K562 (cell line): ENCODE data around the gene NXPH4.

Experiments used
- HLTF ChIP-seq: fragments of 450-650 bp; IDR thresholded peaks from 2 replicates; pipeline ENCODE4 v1.6.1; 2016
- SPI1 ChIP-seq: IDR thresholded peaks from 2 replicates; pipeline ENCODE4 v1.6.1; 2011; ENCODE audit warnings: low read depth, low read length, control low read depth, borderline replicate concordance
- STAT6 ChIP-seq: sonication (generic); formaldehyde crosslinking; IDR thresholded peaks from 2 replicates; pipeline ENCODE4 v1.8.1; 2023; ENCODE audit warnings: mild to moderate bottlenecking, missing genetic modification reagents
- TF ChIP-seq, protein P1 (sequence below), 3 experiments: IDR thresholded peaks in 2 of 3; conservative IDR thresholded peaks in 1 of 3; 2 replicates each; pipeline ENCODE4 v1.5.1; 2011 to 2012; ENCODE audit warnings: low read length in 3 of 3, mild to moderate bottlenecking in 3 of 3, control low read depth in 2 of 3, improper control_type of control experiment in 1 of 3, inconsistent platforms in 1 of 3, low read depth in 1 of 3, mixed read lengths in 1 of 3, moderate library complexity in 1 of 3; ENCODE audit not compliant: insufficient read depth in 2 of 3
- TF ChIP-seq, protein P2 (sequence below): fragments of 250-450 bp; sonication (Bioruptor Pico); IDR thresholded peaks from 2 replicates; pipeline ENCODE4 v1.5.0; 2020; ENCODE audit warnings: mild to moderate bottlenecking

- TF ChIP-seq SPI1 = no peak
- TF ChIP-seq STAT6 (CRISPR knock-in tag) = no peak
- TF ChIP-seq, protein P1, sequence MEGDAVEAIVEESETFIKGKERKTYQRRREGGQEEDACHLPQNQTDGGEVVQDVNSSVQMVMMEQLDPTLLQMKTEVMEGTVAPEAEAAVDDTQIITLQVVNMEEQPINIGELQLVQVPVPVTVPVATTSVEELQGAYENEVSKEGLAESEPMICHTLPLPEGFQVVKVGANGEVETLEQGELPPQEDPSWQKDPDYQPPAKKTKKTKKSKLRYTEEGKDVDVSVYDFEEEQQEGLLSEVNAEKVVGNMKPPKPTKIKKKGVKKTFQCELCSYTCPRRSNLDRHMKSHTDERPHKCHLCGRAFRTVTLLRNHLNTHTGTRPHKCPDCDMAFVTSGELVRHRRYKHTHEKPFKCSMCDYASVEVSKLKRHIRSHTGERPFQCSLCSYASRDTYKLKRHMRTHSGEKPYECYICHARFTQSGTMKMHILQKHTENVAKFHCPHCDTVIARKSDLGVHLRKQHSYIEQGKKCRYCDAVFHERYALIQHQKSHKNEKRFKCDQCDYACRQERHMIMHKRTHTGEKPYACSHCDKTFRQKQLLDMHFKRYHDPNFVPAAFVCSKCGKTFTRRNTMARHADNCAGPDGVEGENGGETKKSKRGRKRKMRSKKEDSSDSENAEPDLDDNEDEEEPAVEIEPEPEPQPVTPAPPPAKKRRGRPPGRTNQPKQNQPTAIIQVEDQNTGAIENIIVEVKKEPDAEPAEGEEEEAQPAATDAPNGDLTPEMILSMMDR (IDR thresholded peaks at IDR 0.05 in 2 of 3, conservative IDR thresholded peaks at IDR 0.05 in 1 of 3; ENCODE audit: insufficient read depth in 2 of 3, low read depth in 1 of 3, low read length in 3 of 3) = peak; percentile 89 to 97 (median 92)
- TF ChIP-seq, protein P2, sequence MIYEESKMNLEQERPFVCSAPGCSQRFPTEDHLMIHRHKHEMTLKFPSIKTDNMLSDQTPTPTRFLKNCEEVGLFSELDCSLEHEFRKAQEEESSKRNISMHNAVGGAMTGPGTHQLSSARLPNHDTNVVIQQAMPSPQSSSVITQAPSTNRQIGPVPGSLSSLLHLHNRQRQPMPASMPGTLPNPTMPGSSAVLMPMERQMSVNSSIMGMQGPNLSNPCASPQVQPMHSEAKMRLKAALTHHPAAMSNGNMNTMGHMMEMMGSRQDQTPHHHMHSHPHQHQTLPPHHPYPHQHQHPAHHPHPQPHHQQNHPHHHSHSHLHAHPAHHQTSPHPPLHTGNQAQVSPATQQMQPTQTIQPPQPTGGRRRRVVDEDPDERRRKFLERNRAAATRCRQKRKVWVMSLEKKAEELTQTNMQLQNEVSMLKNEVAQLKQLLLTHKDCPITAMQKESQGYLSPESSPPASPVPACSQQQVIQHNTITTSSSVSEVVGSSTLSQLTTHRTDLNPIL (CRISPR knock-in tag) = no peak
- no peak for TF ChIP-seq HLTF
Observed at GRCh38 chr12:57213058-57213715, 3.4 kb upstream of the NXPH4 start.
